GDM1 (cell line): ENCODE measurements around the gene FRMD8.

ENCODE experiments used
- DNase-seq: peaks from one replicate; lab custom pipeline; 2025; lab: John Stamatoyannopoulos, UW

Gene FRMD8

GRCh38 chr11:65376138-65376713 lies 10.2 kb upstream of the FRMD8 start:
- DNase-seq: no peak

DNA sequence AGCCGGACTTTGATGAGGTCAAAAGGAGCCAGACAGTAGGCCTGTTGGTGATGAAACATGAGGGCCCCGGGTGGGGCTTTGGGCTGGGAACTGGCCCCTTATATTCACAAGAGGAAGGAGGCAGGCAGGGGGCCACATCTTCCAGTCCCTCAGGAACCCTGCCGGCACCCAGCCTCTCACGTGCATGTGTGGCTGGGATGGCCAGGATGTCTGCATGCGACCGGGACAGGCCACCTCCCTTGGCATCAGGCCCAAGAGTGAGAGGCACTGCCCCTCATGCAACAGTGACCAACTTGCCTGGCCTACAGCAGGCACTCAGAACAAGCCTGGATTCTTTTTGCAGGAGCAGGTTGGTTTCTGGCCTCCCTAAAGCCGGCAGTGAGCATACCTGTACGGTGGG lies 9.4 kb upstream of the FRMD8 start:
- DNase-seq: no peak

- no peak for DNase-seq
These were observed 8.7 kb upstream of the FRMD8 start for GRCh38 chr11:65377777-65378176.

DNA sequence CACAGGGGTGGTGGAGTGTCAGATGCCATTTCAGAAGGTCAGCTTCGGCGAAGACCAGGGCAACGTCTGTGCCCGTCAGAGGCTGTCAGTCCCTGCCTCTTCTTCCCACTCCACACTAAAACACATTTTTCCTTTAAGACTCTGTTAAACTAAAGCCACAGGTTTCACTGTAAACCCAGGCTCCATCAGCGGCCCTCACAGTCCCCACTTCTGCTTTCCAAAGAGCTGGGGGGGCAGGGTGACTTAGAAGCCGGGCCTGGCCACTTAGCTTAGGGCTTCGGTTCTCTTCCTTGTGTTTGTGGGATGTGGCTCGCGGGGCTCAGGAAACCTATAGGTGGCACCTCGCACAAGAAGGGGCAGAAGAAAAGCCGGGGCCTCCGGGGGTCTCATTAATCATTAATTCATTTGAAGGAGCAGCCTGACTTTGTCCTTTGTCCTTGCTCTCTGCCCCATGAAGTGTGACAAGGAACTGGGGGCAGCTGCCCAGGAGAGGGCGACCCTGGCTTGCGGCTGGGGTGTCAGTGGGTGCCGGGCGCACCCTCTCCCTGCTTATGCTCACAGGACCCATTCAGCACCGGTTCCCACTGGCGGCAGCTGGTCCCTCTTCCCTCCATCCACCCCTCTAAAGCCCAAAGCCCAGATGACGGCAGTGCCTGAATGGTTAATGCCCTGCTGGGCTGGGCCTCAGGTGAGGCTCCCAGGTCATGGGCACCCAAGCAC lies 8.1 kb upstream of the FRMD8 start:
- peak; percentile 69 for DNase-seq

DNA sequence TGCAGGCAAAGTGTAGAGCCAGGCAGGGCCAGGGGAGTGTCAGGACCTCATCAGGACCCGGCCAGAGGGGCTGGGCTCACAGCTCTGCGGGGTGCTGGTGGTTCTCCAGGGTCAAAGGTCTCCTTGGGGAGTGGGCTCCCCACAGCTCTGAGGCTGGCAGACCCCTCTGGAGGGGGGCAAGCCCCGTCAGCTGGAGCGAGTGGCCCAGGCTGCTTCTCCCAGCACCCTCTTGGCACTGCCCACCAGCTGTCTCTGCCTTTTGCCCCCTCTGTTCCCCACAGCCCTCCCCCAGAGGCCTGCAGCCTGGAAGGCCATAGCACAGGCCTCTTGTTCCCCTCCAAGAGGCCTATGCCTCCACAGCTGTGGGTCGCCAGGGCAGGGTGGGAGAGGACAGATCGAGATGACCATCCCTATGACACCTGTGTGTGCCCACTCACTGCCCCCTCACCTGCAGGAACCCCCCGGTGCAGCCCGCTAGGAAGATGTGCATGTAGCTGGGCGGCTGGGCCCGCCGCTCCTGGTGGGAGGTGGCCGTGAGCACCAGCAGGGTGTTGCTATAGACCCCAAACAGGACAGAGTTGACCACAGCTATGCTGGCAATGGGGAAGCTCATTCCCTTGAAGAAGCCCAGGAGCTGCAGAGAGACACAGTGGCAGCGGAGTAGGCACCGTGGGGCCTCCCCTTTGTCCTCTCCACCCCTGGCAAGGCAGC lies 7.4 kb upstream of the FRMD8 start:
- no peak for DNase-seq

GRCh38 chr11:65379698-65380459 lies 6.6 kb upstream of the FRMD8 start:
- no peak for DNase-seq

DNA sequence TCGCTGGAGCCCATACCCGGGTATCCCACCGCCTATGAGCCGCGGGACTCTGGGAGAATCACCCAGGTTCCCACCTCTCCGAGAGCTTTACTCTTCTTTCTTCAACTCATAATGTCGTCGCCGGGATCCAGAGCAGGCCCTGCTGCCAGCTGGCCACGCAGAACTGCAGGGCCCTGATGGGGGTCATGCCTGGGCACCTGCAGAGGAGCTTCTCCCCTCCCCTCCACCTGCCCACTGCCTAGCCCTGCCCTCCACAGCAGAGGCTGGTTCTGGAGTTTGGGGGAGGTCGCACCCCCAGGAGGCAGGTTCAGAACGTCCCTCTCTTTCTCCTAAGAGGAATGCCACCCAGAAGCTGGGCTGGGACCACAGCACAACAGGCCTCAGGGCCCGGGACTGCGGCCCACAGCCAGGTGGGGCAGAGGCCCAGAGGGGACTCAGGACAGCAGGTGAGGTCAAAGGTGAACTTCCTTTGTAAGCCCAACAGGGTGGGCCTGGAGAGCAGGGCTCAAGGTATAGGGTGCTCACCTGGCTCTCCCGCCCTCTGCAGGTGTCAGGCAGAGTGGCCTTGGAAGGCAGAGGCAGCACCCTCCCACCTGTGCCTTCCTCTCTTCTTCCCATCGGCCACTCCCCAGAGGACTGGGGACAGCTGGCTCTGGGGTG lies 5.8 kb upstream of the FRMD8 start:
- no peak for DNase-seq

GRCh38 chr11:65381716-65382032 lies 4.8 kb upstream of the FRMD8 start:
- peak; percentile 58 for DNase-seq

DNA sequence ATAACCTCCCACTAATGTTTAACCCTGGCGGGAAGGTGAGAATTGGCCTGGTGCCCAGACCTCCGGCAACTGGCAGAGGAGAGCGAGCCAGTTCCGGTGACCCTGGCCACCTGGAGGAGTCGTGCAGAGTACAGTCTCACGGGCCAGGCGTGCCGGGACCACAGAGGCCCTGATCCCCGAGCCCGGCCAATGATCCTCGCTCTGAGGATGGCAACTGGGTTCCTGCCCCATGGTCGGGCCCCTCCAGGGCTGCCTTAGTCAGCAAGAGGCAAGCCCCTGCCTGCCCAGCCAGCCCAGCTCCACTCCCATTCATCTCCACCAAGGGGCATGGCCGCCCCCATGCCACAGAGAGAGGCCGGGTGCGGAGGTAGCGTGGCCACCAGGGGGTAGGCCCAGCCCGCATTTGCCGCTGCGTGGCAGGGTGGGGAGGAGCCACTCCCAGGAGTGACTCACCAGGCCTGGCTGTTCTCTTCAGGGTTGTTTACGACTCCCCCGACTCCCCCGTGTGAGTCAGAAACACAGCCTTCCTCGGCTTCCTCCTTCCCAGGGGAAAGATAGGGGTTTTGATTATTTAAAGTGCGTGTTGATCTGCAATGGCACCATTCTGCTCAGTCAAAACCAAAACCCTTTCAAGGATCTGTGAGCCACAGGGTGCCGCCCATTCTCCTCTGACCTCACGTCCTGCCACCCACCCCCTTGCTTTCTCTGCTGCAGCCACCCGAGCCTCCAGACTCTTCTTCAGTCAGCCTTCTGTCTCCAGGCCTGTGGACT lies 4.2 kb upstream of the FRMD8 start, which contains the start of gene SLC25A45:
Gene SLC25A45, minus strand, starts transcription at position 614 of the 771 bp plus-strand sequence. CDS start 695 bp downstream, outside the sequence.
- peak; percentile 89 for DNase-seq

- no peak for DNase-seq
These were observed 3.6 kb upstream of the FRMD8 start for GRCh38 chr11:65382804-65383368.

DNA sequence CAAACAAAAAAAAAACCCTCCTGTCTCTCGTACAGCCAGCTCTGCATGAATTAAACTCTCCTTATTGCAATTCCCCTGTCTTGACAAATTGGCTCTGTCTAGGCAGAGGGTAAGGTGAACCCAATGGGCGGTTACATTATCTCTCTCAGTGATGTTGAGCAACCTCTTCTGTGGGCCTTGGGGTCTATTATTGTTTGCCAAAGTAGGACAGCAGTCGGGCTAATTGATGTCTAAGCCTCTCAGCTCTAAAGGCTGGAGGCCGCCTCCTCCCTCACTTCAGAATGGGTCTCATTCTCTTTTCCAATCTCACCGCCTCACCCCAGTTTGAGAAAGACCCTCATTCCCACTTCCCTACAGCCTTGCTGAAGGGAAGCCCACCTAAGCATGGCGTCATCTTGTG lies 2.7 kb upstream of the FRMD8 start:
- DNase-seq: no peak

GRCh38 chr11:65384301-65384889 lies 2.0 kb upstream of the FRMD8 start:
- peak; percentile 14 for DNase-seq

GRCh38 chr11:65388731-65389130 lies 2.3 kb downstream of the FRMD8 start:
- DNase-seq: no peak

GRCh38 chr11:65389294-65389980 lies 3.0 kb downstream of the FRMD8 start:
- no peak for DNase-seq

DNA sequence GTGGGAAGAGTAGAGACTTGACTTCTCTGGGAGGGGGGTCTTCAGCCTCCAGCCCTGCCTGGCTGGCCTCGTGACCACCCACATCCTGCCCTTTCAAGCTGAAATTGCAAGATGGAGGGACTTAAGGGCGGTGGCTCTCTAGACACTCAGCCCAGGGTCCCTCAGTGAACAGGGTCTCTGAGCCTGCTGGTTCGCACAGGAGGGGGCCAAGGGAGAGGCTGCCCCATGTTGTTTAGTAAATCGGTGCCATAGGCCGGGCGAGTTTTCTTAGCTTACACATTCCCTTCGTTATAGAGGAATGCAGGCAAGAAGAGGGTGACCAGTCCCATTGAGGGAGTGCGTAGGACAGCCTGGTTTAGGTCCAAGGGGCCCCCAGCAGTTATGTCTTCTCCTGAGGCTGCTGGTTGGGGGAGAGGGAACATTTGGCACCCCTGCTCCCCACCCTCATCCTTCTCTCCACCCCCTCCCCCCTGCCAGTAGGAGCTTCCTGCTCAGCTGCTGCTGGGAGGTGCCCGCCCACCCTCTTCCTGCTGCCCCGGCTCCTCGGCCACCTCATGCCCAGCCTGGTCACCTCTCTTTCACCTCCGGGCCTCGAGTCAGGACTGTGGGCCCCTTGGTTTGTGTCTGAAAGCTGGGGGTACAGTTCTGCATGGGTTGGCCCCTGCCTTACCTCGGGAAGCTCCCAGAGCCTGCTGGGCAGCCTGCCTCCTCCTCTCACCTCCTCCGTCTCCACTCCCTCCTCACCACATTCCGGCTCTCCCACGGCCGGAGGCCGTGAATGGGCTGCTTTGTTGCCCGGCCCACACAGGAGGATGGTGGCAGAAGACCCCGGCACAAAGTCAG lies 3.9 kb downstream of the FRMD8 start:
- no peak for DNase-seq

DNA sequence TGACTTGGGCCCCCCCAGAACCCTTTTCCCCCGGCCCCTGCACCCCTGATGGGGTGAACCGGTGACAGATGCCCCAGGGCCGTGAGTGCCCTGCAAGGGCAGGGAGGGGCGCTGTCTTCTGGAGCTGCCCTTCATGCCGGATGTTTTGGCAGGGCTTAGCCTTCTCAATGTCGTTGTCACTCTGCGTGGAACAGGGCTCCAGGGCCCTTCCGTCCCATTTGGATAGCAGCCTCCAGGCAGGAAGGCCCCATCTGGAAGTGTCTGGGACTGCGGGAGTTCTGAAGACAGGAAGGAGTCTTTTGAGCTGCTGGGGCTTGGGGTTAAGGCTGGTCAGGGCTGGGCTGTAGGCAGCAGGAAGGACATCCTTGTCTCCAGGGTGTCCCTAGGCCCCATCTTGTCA lies 4.6 kb downstream of the FRMD8 start:
- no peak for DNase-seq

DNA sequence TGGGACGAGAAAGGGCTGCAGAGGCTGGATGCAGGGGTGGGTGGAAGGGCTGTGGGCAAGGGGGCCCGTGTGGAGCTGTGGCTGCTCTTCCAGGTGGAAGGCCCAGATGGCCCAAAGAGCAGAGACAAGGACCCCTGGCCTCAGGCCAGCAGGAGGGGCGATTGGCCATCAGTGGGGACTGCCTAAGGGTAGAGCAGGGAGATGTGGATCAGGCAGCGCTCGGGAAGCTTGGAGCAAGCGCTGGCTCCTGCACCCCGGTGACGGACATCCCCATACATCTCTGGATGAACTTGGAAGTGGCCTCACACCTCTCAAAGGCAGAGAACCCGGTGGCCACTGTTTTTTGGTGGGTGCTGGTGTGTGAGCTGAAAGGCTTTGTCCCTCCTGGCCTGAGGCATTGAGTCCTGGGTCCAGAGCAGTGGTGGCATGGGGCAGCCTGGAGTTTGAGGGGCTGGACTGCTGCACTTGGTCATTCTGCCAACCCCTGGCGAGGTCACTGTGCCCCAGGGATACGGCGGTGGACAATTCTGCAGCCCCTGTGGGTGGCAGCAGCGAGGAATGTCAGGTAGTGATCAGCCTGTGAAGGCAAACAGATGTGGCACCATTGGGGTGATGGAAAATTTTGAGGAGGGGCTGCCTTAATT lies 5.9 kb downstream of the FRMD8 start:
- no peak for DNase-seq

DNA sequence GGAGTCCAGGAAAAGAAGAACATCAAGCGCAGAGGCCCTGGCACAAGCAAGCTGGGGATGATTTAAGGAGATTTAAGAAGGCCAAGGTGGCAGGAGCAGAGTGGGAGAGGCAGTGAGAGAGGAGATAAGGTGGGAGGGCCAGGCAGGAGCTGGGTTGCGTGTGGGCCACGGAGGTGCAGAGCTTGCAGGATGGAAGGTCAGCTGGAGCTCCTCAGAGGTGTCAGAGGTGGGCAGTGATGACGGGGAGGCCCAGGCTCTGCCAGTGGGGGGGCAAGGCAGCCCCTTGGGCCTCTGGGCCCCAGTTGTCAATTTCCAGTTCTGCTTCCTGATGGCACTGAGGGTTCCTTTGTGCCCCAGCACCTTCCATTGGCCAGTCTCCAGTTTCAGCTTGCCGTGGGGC lies 6.5 kb downstream of the FRMD8 start:
- DNase-seq: no peak
